NCI-H1436 treated with DMSO at 0.1 percent for 48 hours (cell line): Measurements from ENCODE around the gene NUP50.

ENCODE experiments used
- DNase-seq: peaks from one replicate; lab custom pipeline; 2025; lab: John Stamatoyannopoulos, UW

The NUP50 gene

DNA sequence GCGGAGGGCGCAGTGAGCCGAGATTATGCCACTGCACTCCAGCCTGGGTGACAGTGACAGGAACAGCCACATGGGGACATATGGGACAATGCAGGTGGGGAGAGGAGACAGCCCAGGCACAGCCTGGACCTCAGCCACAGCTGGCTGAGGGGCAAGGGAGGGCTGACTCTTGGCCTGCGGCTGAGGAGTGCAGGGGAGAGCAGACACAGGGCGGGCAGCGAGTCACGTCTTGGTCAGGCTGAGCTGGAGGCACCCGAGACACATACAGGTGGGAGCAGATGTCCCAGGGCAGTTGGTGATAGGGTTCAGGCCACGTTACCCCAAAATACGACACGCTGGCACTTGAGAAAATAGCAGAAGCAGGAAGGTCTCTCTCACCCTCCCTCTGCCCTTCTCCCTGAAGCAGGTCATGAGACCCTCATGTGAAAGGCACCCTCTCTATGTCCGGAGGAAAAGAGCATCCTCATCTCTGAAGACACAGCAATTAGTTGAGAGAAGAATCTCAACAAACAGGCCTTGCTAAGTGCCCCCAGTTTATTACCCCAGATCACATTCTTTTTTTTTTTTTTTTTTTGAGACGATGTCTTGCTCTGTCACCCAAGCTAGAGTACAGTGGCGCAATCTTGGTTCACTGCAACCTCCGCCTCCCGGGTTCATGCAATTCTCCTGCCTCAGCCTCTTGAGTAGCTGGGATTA is 66.4 kb downstream of the NUP50 start:
- no peak for DNase-seq

DNA sequence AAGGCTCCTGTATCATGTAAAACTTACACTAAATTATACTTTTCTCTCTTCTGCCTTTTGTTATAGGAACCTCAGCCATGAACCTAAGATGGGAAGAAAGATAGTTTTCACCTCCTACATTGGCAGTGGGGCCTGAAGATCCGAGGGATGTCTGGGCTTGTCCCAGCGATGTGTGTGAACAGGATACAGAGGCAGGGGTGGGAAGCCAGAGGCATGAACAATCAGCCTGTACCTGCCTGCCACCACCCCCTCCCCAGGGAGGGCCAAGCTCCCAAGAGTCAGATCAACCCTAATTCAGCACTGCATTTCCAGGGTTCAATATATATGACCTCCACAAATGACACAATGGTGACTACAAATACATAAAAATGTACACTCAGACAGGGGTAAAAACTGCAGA is 67.6 kb downstream of the NUP50 start:
- no peak for DNase-seq

DNA sequence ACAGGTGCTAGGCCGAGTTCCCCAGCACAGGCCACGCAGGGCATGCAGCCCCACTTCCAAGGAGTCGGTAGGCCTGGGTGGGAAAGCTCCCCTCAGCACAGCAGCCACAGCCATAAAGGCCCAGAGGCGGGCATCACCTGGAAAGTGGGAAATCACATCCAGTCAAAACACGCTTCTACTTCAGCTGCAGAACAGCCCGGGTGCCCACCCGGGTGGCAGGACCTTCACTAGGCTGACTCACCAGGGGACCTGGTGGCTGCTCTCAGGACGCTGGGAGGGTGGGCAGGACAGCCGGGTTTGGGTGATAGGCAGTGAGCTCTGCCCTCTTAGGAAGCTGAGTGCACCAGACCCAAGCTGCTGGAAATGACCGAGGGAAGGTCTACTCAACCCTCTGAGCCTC is 69.7 kb downstream of the NUP50 start:
- DNase-seq = no peak

DNA sequence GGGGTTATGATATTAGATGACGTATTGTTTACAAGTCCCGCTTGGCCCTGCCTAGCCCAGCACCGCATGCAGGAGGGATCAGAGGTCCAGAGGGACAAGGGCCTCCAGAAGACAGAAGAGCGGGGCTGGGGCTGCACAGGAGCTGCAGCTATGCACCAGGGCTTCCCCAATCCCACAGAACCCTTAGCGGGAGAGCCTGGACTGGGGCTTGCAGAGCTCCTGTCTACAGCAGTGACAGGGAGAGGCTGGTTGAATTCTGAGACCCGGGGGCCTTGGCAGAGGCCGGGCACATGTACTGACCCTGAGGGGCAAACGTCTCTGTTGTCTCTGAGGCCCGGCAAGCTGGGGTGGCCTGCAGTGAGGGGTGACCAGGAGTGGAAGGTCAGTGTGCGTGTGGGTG is 70.1 kb downstream of the NUP50 start:
- DNase-seq = no peak

DNA sequence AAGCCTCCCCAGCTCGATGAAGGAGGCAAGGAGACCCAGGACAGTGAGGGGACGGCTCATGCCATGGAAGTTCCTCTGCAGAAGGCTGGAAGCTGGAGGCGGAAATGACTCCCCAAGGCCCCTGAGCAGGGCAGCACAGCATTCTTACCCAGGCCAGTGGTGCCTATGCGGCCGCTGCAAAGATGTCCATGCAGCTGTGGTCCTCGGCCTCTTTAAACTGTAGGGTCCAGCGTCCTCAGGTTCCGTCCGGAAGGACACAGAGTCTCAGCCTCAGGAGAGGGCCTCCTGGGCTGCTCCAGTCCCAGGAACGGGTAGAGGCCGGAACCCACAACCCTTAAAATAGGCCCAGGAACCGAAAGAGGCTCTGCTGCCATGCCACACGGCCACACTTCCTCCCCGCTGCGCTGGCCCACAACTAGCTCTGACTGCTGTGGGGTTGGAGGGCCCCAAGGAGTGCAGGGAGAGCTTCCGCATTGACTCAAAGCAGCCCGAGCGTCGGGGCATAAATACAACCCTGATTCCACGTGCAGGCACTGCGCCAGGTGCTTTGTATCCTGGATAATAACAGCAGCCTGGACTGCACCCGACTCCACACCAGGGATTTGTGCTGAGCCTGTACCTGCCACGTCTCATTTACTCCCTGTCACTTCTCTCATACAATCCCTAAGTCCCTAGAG is 71.5 kb downstream of the NUP50 start:
- DNase-seq = no peak

DNA sequence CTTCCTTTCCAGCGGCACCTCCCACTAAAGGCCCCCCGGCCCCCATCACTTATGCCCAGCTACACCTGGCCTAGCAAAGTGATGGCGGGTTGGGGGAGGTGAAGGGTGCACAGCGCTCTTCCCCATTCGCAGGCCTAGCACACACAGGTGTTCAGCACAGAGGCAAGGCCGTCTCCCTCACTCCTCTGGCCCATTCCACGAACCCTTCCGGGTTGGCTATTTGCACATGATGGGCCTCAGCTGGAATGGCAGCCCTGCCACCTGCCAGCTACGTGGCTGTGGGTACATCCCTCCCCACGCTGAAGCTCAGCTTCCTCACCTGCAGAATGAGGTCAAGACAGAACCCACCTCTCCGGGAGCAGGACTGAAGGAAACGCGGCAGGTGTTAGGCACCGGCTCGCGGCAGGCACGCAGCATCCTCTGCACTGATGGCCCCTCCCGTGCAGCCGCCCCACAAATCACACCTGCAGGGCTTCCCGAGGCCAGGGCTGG is 72.2 kb downstream of the NUP50 start:
- no peak for DNase-seq

DNA sequence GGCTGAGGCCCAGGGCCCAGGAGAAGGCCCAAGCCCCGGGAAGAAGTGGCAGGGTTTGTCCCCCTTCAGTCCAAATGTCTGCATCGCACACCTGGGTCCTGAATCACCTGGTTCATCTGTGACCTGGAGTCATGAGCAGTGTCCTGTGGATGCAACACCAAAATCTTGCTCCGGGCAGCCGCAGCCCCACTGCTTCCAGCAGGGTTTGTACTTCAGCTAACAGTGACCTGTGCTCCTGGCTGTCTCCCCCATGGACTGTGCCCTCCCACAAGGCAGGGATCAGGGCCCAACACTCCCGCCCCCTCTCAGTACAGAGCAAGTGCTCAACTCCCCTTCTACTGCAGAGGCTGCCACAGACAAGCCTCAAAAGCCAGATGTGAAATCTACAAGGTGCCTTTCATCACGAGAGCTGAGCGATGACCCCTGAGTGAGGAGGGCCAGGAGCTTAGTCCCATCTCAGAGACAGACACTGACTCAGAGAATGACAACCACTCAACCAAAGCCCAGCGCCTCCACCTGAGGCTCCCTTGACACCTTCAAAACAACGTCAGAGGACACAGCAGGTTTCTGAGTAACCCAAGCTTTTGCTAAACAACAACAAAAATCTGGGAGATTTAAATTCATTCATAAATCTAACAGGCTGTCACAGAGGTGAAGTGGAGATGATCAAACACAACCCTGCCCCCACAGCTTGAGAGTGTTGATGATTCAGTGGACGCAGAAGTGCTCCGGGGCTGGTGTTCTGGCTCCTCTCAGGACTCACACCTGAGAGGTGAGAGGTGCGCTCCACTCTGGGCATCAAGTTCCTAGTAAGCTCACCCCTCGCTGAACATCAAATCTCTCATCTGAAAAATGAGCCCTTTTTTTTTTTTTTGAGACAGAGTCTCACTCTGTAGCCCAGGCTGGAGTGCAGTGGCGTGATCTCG is 73.6 kb downstream of the NUP50 start:
- DNase-seq = no peak
